Fibroblast of upper back skin (primary cell): ENCODE data around the gene ACP1.

Source experiments
- DNase-seq: peaks from one replicate; pipeline ENCODE4 v3.0.0-alpha.2; 2013

Gene ACP1

GRCh38 chr2:256094-256493 is 8.7 kb upstream of the ACP1 start:
- no peak for DNase-seq

- DNase-seq, result no peak
Observed at GRCh38 chr2:257429-257828, 7.3 kb upstream of the ACP1 start.

GRCh38 chr2:257842-258241 is 6.9 kb upstream of the ACP1 start:
- DNase-seq, result no peak

GRCh38 chr2:258933-259332 is 5.8 kb upstream of the ACP1 start:
- DNase-seq, result no peak

GRCh38 chr2:259789-260331 is 4.9 kb upstream of the ACP1 start:
- no peak for DNase-seq

- no peak for DNase-seq
Observed at GRCh38 chr2:260507-261161, 4.1 kb upstream of the ACP1 start.

GRCh38 chr2:262117-262516 is 2.6 kb upstream of the ACP1 start:
- DNase-seq, result no peak

GRCh38 chr2:263022-263738 is 1.6 kb upstream of the ACP1 start:
- DNase-seq, result no peak

- DNase-seq, result no peak
Observed at GRCh38 chr2:263774-264492, 814 bp upstream of the ACP1 start, which contains the start of gene SH3YL1. TSS of gene SH3YL1 (minus strand) at chr2:264032. CDS start at chr2:263984, 48 bp downstream.

- DNase-seq, result no peak
Observed at GRCh38 chr2:268323-268722, 3.6 kb downstream of the ACP1 start.

- DNase-seq, result no peak
Observed at GRCh38 chr2:269356-270030, 4.7 kb downstream of the ACP1 start.

GRCh38 chr2:270861-271260 is 6.1 kb downstream of the ACP1 start:
- DNase-seq, result no peak

- DNase-seq, result no peak
Observed at GRCh38 chr2:271917-272316, 7.2 kb downstream of the ACP1 start.

- DNase-seq, result no peak
Observed at GRCh38 chr2:273333-273732, 8.6 kb downstream of the ACP1 start.

- no peak for DNase-seq
Observed at GRCh38 chr2:274503-274902, 9.8 kb downstream of the ACP1 start.

- no peak for DNase-seq
Observed at GRCh38 chr2:275466-275865, 10.7 kb downstream of the ACP1 start.

GRCh38 chr2:278312-278926 is 13.7 kb downstream of the ACP1 start:
- no peak for DNase-seq

GRCh38 chr2:278927-279320 is 14.2 kb downstream of the ACP1 start:
- no peak for DNase-seq

GRCh38 chr2:279366-279765 is 14.6 kb downstream of the ACP1 start:
- DNase-seq, result no peak

GRCh38 chr2:279956-280649 is 15.4 kb downstream of the ACP1 start:
- no peak for DNase-seq

- DNase-seq, result no peak
Observed at GRCh38 chr2:280650-281110, 15.9 kb downstream of the ACP1 start.

- DNase-seq, result no peak
Observed at GRCh38 chr2:281381-281780, 16.6 kb downstream of the ACP1 start.
